DND-41 (cell line): ENCODE data around the gene MCFD2.

Source experiments
- ATAC-seq: fragments of 200-7000 bp; cut with Tn5 transposase; 3 replicates; pipeline ENCODE4 v1.9.1; 2021; ENCODE audit warnings: low read depth; ENCODE audit not compliant: insufficient read depth
- DNase-seq: peaks from one replicate; pipeline ENCODE4 v3.0.0-alpha.2; 2020
- H2AFZ ChIP-seq: 2 replicates; pipeline ENCODE4 v1.6.0; 2012; ENCODE audit warnings: low read depth, low read length
- H3K27ac ChIP-seq: 2 replicates; pipeline ENCODE4 v1.5.1; 2012; ENCODE audit warnings: low read length, inconsistent platforms
- H3K27me3 ChIP-seq: fragments of 200-600 bp; sonication (generic); 2 replicates; pipeline ENCODE4 v1.6.0; 2012; ENCODE audit warnings: low read length, mild to moderate bottlenecking, inconsistent platforms; ENCODE audit not compliant: insufficient read depth, poor library complexity
- H3K36me3 ChIP-seq: 2 replicates; pipeline ENCODE4 v1.5.1; 2012; ENCODE audit warnings: low read length, inconsistent platforms; ENCODE audit not compliant: insufficient read depth
- H3K4me1 ChIP-seq: 2 replicates; pipeline ENCODE4 v1.5.1; 2012; ENCODE audit warnings: mild to moderate bottlenecking, low read length; ENCODE audit not compliant: insufficient read depth
- H3K4me2 ChIP-seq: 2 replicates; pipeline ENCODE4 v1.6.0; 2012; ENCODE audit warnings: mild to moderate bottlenecking, moderate library complexity, low read length, inconsistent platforms; ENCODE audit not compliant: insufficient read depth
- H3K4me3 ChIP-seq, 2 experiments: fragments of 200-600 bp in 1 of 2; shearing (Covaris generic) in 1 of 2; 2 replicates each; pipeline ENCODE4 v1.5.1; 2012 to 2016; ENCODE audit warnings: inconsistent platforms in 2 of 2, low read length in 2 of 2, mild to moderate bottlenecking in 2 of 2, low read depth in 1 of 2, moderate library complexity in 1 of 2
- H3K79me2 ChIP-seq: 2 replicates; pipeline ENCODE4 v1.6.0; 2012; ENCODE audit warnings: low read length, inconsistent platforms; ENCODE audit not compliant: insufficient read depth
- H3K9ac ChIP-seq: 2 replicates; pipeline ENCODE4 v1.6.0; 2012; ENCODE audit warnings: low read depth, mild to moderate bottlenecking, inconsistent platforms, low read length, moderate library complexity
- H3K9me3 ChIP-seq: 2 replicates; pipeline ENCODE4 v1.5.1; 2012; ENCODE audit warnings: low read length, moderate library complexity, mild to moderate bottlenecking, inconsistent platforms; ENCODE audit not compliant: insufficient read depth, severe bottlenecking
- H4K20me1 ChIP-seq: 2 replicates; pipeline ENCODE4 v1.6.0; 2012; ENCODE audit warnings: low read length; ENCODE audit not compliant: insufficient read depth
- CTCF ChIP-seq: IDR thresholded peaks from 2 replicates; pipeline ENCODE4 v1.5.1; 2012; ENCODE audit warnings: borderline replicate concordance, low read length, moderate library complexity, mild to moderate bottlenecking; ENCODE audit not compliant: poor library complexity, severe bottlenecking; ENCODE audit errors: extremely low read depth
- EZH2 ChIP-seq: IDR thresholded peaks from 3 replicates; pipeline ENCODE4 v1.6.1; 2012; ENCODE audit warnings: borderline replicate concordance, low read depth, mild to moderate bottlenecking, moderate library complexity, low read length, inconsistent platforms; ENCODE audit not compliant: severe bottlenecking

MCFD2 gene

DNA sequence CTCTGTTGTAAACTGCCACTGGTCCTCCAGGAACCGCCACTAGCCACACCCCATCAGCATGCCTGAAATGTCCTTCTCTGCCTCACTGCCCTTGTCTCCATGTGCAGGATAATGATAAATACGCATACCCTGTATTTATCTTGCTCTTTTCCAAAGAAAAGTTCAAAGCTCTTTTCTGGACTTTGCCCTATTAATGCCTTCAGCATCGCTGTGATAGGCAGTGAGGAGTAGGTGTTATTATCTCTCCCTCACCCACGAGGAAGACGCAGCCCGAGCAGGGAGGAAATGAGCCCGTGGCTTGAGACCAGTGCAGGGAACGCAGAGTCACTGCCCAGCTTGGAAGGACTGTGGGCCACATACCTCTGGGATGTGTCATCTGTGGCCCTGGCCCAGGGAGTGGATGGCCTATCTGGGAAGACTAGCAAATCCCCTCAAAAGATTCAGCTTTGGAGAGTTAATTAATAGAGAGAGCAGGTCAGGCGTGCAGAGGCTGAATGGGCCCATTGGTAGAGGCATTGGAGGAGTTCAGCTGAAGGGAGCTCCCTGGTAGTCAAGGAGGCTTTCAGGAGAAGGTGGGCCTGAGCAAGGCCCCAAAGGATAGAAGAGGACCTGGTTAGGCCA lies 39.5 kb upstream of the MCFD2 start:
- Histone ChIP-seq H3K9ac (no peak overlapping the region), H3K36me3 (peaks cover 96% of the 10 kb centered on the region), H3K4me3 (no peak overlapping the region), H3K4me1 (no peaks in the 10 kb centered on the region), H2AFZ (no peak overlapping the region), H3K27me3 (no peaks in the 10 kb centered on the region), H3K27ac (no peak overlapping the region), H3K9me3 (no peaks in the 10 kb centered on the region), H3K79me2 (peaks cover 54% of the 10 kb centered on the region), H4K20me1 (peaks cover 41% of the 10 kb centered on the region), H3K4me2 (no peak overlapping the region)
- ATAC-seq (no peak), DNase-seq (no peak)
- TF ChIP-seq EZH2 (no peak), CTCF (no peak)

DNA sequence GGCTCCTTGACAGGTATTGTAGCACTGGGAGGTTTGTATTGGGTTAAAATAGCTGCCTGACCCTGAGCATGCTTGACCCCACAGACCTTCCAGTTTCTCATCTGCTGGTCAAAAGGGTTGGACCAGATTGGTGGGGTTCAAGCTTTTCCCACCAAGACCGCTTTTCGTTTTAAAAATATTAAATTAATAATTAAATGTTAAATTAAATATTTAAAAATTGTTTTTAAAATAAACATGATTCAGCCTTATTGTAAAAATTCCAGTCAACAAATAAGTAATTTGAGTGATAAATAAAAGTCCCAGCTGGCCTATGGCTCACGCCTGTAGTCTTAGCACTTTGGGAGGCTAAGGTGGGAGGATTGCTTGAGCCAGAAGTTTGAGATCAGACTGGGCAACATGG lies 36.6 kb upstream of the MCFD2 start:
- H3K9me3 ChIP-seq = no peaks in the 10 kb centered on the region
- H3K4me1 ChIP-seq = peaks cover 7% of the 10 kb centered on the region; the same call in 1 of the 2 replicates
- H3K36me3 ChIP-seq = peaks cover 80% of the 10 kb centered on the region
- H3K27me3 ChIP-seq = no peaks in the 10 kb centered on the region
- no peak overlapping the region for H3K4me2 ChIP-seq
- TF ChIP-seq CTCF = no peak
- no peak for TF ChIP-seq EZH2
- ATAC-seq (no peak), DNase-seq (no peak)
- H2AFZ ChIP-seq = no peak overlapping the region
- H3K79me2 ChIP-seq = peaks cover 62% of the 10 kb centered on the region
- no peak overlapping the region for H3K27ac ChIP-seq
- H3K9ac ChIP-seq = no peak overlapping the region
- peaks cover 23% of the 10 kb centered on the region for H4K20me1 ChIP-seq
- no peak overlapping the region for H3K4me3 ChIP-seq

DNA sequence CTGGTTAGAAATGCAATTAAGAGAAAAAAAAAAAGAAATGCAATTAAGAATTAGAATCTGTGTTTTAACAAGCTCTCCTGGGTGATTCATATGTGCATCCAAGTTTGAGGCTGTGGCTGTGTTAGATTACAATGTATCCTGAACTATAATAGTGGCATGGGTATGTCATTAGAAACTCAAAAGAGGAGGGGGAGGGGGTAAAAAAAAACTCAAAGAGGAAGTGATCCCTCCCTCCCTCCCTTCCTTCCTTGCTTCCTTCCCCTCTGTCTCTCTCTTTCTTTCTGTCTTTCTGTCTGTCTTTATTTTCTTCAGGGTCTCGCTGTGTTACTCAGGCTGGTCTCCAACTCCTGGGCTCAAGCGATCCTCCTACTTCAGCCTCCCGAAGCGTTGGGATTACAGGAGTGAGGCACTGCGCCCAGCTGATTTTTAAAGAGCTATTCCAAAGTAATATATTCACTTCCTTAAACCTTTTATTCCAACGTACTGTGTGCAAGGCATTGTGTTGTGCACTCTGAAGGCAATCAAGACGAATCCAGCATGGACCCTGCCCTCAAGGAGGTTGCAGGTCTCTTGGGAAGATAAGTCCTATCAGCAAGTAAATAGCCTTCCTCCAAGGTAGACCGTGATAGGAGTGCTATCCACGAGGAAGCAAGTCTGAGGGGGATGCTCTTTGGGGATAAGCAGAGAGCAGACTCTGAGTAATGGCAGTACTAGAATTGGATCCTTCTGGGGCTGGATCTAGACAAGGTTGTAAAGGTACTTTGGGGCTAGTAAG lies 35.9 kb upstream of the MCFD2 start:
- Histone ChIP-seq H3K27me3 (no peaks in the 10 kb centered on the region), H3K4me3 (no peak overlapping the region), H3K9ac (no peak overlapping the region), H3K27ac (0 out of 2 replicates have a peak overlapping the region, but pooled peaks have one; percentile 38), H3K4me2 (no peak overlapping the region), H2AFZ (no peak overlapping the region), H3K9me3 (no peaks in the 10 kb centered on the region), H4K20me1 (peaks cover 16% of the 10 kb centered on the region), H3K36me3 (peaks cover 80% of the 10 kb centered on the region), H3K4me1 (peaks cover 13% of the 10 kb centered on the region), H3K79me2 (peaks cover 69% of the 10 kb centered on the region)
- no peak for TF ChIP-seq EZH2
- no peak for TF ChIP-seq CTCF
- ATAC-seq (no peak), DNase-seq (no peak)
